OCI-LY7 (cell line): ENCODE data around the gene PSMD2. TPM values are rescaled to one million over a fixed set of nuclear protein-coding genes. Genes with fewer than 3 reads are reported as not detected.
A peak's percentile ranks its signal among the peaks of the same experiment; 100 is the strongest.

Source experiments
- BruUV-seq: library from RNA; stranded (reverse); fragments of 400-500 nt; replicated peaks from 2 replicates; lab custom pipeline; 2021; lab: Mats Ljungman, UMichigan
- CTCF ChIA-PET: fragments of 300-600 bp; sonication (Branson Sonifier 250); formaldehyde crosslinking; loops from one replicate; lab custom pipeline; 2022; ENCODE audit warnings: antibody characterized with exemption; ENCODE audit not compliant: unreplicated experiment; lab: Charles Lee
- POLR2A ChIA-PET: fragments of 300-600 bp; sonication (Branson Sonifier 250); formaldehyde crosslinking; loops from one replicate; lab custom pipeline; 2022; ENCODE audit warnings: antibody characterized with exemption; lab: Charles Lee
- DNase-seq: peaks from one replicate; pipeline ENCODE4 v3.0.0-alpha.2; 2015; ENCODE audit warnings: low spot score
- H2AFZ ChIP-seq: fragments of 200-600 bp; sonication (generic), shearing (Covaris generic); 2 replicates; pipeline ENCODE4 v1.6.1; 2014; ENCODE audit warnings: mild to moderate bottlenecking, antibody characterized with exemption, low read length, moderate library complexity
- H3K27ac ChIP-seq: fragments of 200-600 bp; sonication (generic); 2 replicates; pipeline ENCODE4 v1.5.1; 2014; ENCODE audit warnings: mixed run types, low read depth, mild to moderate bottlenecking, moderate library complexity, low read length, inconsistent platforms; ENCODE audit not compliant: poor library complexity, severe bottlenecking
- H3K36me3 ChIP-seq: fragments of 200-600 bp; sonication (generic); 2 replicates; pipeline ENCODE4 v1.6.1; 2014; ENCODE audit warnings: mild to moderate bottlenecking, antibody characterized with exemption, low read length, moderate library complexity, mixed read lengths; ENCODE audit not compliant: insufficient read depth
- H3K4me1 ChIP-seq: fragments of 200-600 bp; sonication (generic); 2 replicates; pipeline ENCODE4 v1.5.1; 2014; ENCODE audit warnings: mild to moderate bottlenecking, low read length; ENCODE audit not compliant: insufficient read depth, poor library complexity, severe bottlenecking
- H3K4me2 ChIP-seq: fragments of 200-600 bp; sonication (generic); 2 replicates; pipeline ENCODE4 v1.6.1; 2014; ENCODE audit warnings: mild to moderate bottlenecking, low read length
- H3K4me3 ChIP-seq: fragments of 200-600 bp; sonication (generic); 2 replicates; pipeline ENCODE4 v1.5.1; 2014; ENCODE audit warnings: mild to moderate bottlenecking, low read depth, low read length; ENCODE audit not compliant: poor library complexity, severe bottlenecking
- H3K79me2 ChIP-seq: fragments of 200-600 bp; sonication (generic); 2 replicates; pipeline ENCODE4 v1.6.1; 2016; ENCODE audit warnings: low read depth, mild to moderate bottlenecking, low read length, moderate library complexity, mixed read lengths; ENCODE audit not compliant: insufficient read depth
- H3K9me2 ChIP-seq: fragments of 200-600 bp; sonication (generic); 2 replicates; pipeline ENCODE4 v1.6.1; 2016; ENCODE audit warnings: mild to moderate bottlenecking, low read length, mixed read lengths; ENCODE audit not compliant: insufficient read depth
- H3K9me3 ChIP-seq: fragments of 200-600 bp; sonication (generic); 2 replicates; pipeline ENCODE4 v1.6.1; 2014; ENCODE audit warnings: mild to moderate bottlenecking, mixed run types, low read length, mixed read lengths
- H4K20me1 ChIP-seq: fragments of 200-600 bp; sonication (generic); 2 replicates; pipeline ENCODE4 v1.6.1; 2014; ENCODE audit warnings: mild to moderate bottlenecking, antibody characterized with exemption, low read length, moderate library complexity, mixed read lengths; ENCODE audit not compliant: insufficient read depth
- CTCF ChIP-seq: fragments of 200-600 bp; sonication (generic); conservative IDR thresholded peaks from 2 replicates; pipeline ENCODE4 v1.5.1; 2014; ENCODE audit warnings: mild to moderate bottlenecking, antibody characterized with exemption, low read length, moderate library complexity, mixed read lengths
- EZH2phosphoT487 ChIP-seq: fragments of 200-600 bp; sonication (generic); IDR thresholded peaks from 2 replicates; pipeline ENCODE4 v1.6.1; 2018; ENCODE audit warnings: low read depth, borderline replicate concordance, mild to moderate bottlenecking, mixed run types, antibody characterized with exemption, low read length, moderate library complexity, mixed read lengths
- intact Hi-C: fragments of 100-400 bp; cut with micrococcal nuclease; formaldehyde crosslinking; loops from one replicate; pipeline ENCODE4 v1.10.0; 2022; ENCODE audit not compliant: unreplicated experiment
- total RNA-seq, 2 experiments: library from RNA; depleted of rRNA in 1 of 2; stranded (reverse); fragments of >200 nt in 1 of 2; shearing (Covaris generic) in 1 of 2; gene quantifications; 2 replicates each; pipeline ENCODE4 v1.2.3, GENCODE V29; 2014 to 2022

PSMD2 gene
- total RNA-seq, 2 experiments from 2014 or later: 158 to 219 TPM

GRCh38 chr3:184308744-184309143 is 9.7 kb downstream of the PSMD2 start:
- Histone ChIP-seq H3K36me3 (peaks cover 61% of the 10 kb centered on the region), H3K27ac (no peak overlapping the region), H3K79me2 (no peaks in the 10 kb centered on the region), H3K4me3 (no peak overlapping the region), H3K4me2 (no peak overlapping the region), H3K9me2 (no peaks in the 10 kb centered on the region), H3K9me3 (no peaks in the 10 kb centered on the region), H3K4me1 (peaks cover 2% of the 10 kb centered on the region), H2AFZ (no peak overlapping the region), H4K20me1 (no peaks in the 10 kb centered on the region)
- BruUV-seq: TSS peak; percentile 74
- no peak for TF ChIP-seq EZH2phosphoT487
- TF ChIP-seq CTCF: no peak
- intact Hi-C loops: no loop called here
- no peak for DNase-seq
- POLR2A ChIA-PET: no interaction called here
- CTCF ChIA-PET: no interaction called here

- Histone ChIP-seq H3K27ac (no peak overlapping the region), H3K4me3 (no peak overlapping the region), H3K4me1 (peaks cover 15% of the 10 kb centered on the region), H3K9me2 (no peaks in the 10 kb centered on the region), H3K79me2 (peaks cover 20% of the 10 kb centered on the region), H2AFZ (no peak overlapping the region), H3K9me3 (no peaks in the 10 kb centered on the region), H3K36me3 (peaks cover 52% of the 10 kb centered on the region), H4K20me1 (peaks cover 16% of the 10 kb centered on the region), H3K4me2 (no peak overlapping the region)
- DNase-seq: no peak
- CTCF ChIA-PET: no interaction called here
- no TSS peak for BruUV-seq
- TF ChIP-seq EZH2phosphoT487: no peak
- POLR2A ChIA-PET: interaction anchor here (0.7 to 1.1 kb wide), 2 partner anchors 9 to 151 kb away, joined by 3 read pairs; no protein-coding TSS in a partner anchor
- intact Hi-C loops: loop anchor here (5.0 kb wide), 1 partner anchor 154 kb away; the partner anchor contains the start of gene DVL3
Measured at GRCh38 chr3:184311633-184312032, 12.6 kb downstream of the PSMD2 start.

GRCh38 chr3:184314363-184314699 is 15.3 kb downstream of the PSMD2 start, which contains the start of gene EIF4G1:
TSS of gene EIF4G1 (plus strand) at chr3:184314606. CDS start at chr3:184315797, 1,191 bp downstream.
- BruUV-seq: no TSS peak
- Histone ChIP-seq H3K4me1 (peaks cover 25% of the 10 kb centered on the region), H4K20me1 (peaks cover 33% of the 10 kb centered on the region), H3K79me2 (peaks cover 47% of the 10 kb centered on the region), H2AFZ (peak within 1 kb of the TSS; percentile 85), H3K4me2 (peak within 1 kb of the TSS; percentile 100), H3K36me3 (peaks cover 52% of the 10 kb centered on the region), H3K9me2 (no peaks in the 10 kb centered on the region), H3K27ac (peak within 1 kb of the TSS; percentile 62), H3K9me3 (no peaks in the 10 kb centered on the region), H3K4me3 (peak within 1 kb of the TSS; percentile 97)
- TF ChIP-seq CTCF (no peak), EZH2phosphoT487 (no peak)
- CTCF ChIA-PET: no interaction called here
- intact Hi-C loops: loop anchor here (1.0 to 5.0 kb wide), 3 partner anchors 15 to 157 kb away; partner anchors contain the start of genes DVL3 and PSMD2
- DNase-seq: peak; percentile 94
- POLR2A ChIA-PET: no interaction called here
